ENCODE data around the gene GPR176.

DNA sequence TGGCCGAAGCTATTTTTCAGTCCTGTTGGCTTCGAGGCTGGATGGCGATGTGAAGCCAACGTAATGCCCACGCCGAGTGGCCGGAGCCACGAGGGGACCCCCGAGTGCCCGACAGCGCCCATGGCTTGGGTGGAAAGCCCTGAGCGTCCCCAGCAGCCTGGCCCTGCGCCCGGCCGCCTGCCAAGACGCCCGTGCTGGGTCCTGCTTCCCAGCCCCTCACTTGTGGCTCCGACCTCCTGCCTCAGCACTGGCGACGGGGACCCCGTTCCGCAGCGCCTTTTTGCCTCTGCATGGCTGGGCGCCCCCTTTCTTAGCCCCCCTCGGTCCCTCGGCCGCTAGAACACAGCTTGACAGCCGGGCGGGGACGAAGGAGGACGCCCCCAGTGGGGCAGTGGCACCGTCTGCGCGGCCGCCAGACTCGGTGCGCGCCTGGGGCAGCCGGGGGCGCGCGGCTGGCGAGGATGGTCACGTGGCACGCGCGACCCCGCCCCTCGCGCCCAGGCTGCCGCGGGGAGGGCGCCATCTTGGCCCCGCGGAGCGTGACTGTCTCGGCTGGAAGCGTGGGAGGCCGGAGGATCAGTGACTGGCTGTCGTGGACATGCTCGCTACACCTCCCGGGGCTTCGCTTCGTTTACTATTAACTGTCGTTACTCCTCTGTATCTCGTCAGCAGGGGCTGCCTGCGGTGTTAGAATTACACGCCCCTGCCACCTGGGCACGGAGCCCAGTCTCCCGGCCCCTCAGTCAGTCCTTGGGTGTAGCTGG lies 626 bp upstream of the GPR176 start:
- TF ChIP-seq CTCF (IDR thresholded peaks at IDR 0.05) (no peak), POLR2A (IDR thresholded peaks at IDR 0.05; ENCODE audit: low read depth) (no peak), EP300 (IDR thresholded peaks at IDR 0.05) (no peak), POLR2AphosphoS5 (IDR thresholded peaks at IDR 0.05) (peak; percentile 62 to 74)
